ENCODE results near the gene RPS27. TPM values are rescaled to one million over a fixed set of nuclear protein-coding genes. Genes with fewer than 3 reads are reported as not detected.

Gene RPS27
- total and polyA plus RNA-seq, 2 of the 13 experiments (the other 11 are each of a cell fraction or from before 2014, with no cell fraction given) = 3,737 to 9,964 TPM

DNA sequence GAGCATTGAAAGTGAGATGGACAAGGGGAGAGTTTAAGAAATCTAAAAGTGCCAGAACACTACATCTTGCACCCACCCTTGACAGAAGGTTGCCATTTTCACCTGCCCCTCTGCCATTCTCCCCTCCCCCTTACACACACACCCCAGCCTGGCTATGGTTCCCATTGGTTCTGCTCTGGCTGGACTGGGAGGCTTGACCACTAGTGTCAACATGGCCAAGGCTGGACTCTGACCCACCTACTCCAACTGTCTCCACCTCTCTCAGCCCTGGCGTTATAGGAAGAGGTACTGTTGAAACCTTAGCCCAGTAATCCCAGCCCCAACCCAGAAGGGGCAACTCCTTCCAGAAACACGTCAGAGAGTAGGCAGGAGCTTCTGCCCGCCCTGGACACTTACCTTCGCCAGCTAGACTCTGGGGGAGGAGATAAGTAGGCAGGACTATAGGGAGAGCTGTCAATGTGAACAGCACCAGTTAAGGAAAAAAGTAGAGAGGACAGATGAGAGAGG is 36.6 kb upstream of the RPS27 start (continued):
- peak; percentile 58; the same call in 1 of the 2 replicates for TF ChIP-seq HBP1 (CRISPR knock-in tag; IDR thresholded peaks at IDR 0.05; ENCODE audit: low read depth)
- TF ChIP-seq JUN (CRISPR knock-in tag; IDR thresholded peaks at IDR 0.05) = no peak
- TF ChIP-seq ZNF430 (CRISPR knock-in tag; IDR thresholded peaks at IDR 0.05) = no peak
- 0 out of 2 replicates have a peak, but pooled peaks have one; percentile 52 for TF ChIP-seq ZFP36L1 (CRISPR knock-in tag; IDR thresholded peaks at IDR 0.05)
- no peak for TF ChIP-seq NR2F1 (CRISPR knock-in tag; IDR thresholded peaks at IDR 0.05)
- no peak for TF ChIP-seq SRSF9 (IDR thresholded peaks at IDR 0.05; ENCODE audit: borderline replicate concordance, insufficient read depth, low read depth, low read length, poor library complexity, severe bottlenecking)
- no peak for TF ChIP-seq HNRNPH1 (optimal IDR thresholded peaks at IDR 0.05; ENCODE audit: low read depth, low read length)
- peak; percentile 28; the same call in 1 of the 2 replicates for TF ChIP-seq MED1 (CRISPR knock-in tag; IDR thresholded peaks at IDR 0.05)
- TF ChIP-seq TAF1 (CRISPR knock-in tag; IDR thresholded peaks at IDR 0.05) = no peak; the same call in 1 of the 2 replicates
- peak; percentile 66 for TF ChIP-seq ARID5B (CRISPR knock-in tag; IDR thresholded peaks at IDR 0.05)
- no peak for TF ChIP-seq SNAPC4 (CRISPR knock-in tag; IDR thresholded peaks at IDR 0.05)
- 0 out of 4 replicates have a peak, but pooled peaks of 1 of the 2 experiments have one; percentile 41 for TF ChIP-seq HMGXB4 (CRISPR knock-in tag; IDR thresholded peaks at IDR 0.05; ENCODE audit: borderline replicate concordance in 1 of 2, low read depth in 1 of 2)
- TF ChIP-seq ZNF382 (CRISPR knock-in tag; IDR thresholded peaks at IDR 0.05; ENCODE audit: borderline replicate concordance) = no peak
- 0 out of 2 replicates have a peak, but pooled peaks have one; percentile 40 for TF ChIP-seq NFATC3 (CRISPR knock-in tag; IDR thresholded peaks at IDR 0.05)
- no peak for TF ChIP-seq PCBP1 (IDR thresholded peaks at IDR 0.05; ENCODE audit: borderline replicate concordance, low read depth, low read length)
- TF ChIP-seq ZNF143 (CRISPR knock-in tag; IDR thresholded peaks at IDR 0.05) = no peak
- no peak for TF ChIP-seq ZNF878 (CRISPR knock-in tag; IDR thresholded peaks at IDR 0.05)
